GM12878 (cell line): ENCODE data around the gene RTP5. TPM values are rescaled to one million over a fixed set of nuclear protein-coding genes. Genes with fewer than 3 reads are reported as not detected.

Source experiments
- BMI1 ChIP-seq: fragments of 450-650 bp; IDR thresholded peaks from 2 replicates; pipeline ENCODE4 v1.6.1; 2016; ENCODE audit warnings: mild to moderate bottlenecking, moderate library complexity, borderline replicate concordance
- CBFB ChIP-seq: IDR thresholded peaks from 2 replicates; pipeline ENCODE4 v1.6.1; 2016; ENCODE audit warnings: antibody characterized with exemption, low read depth
- CBX3 ChIP-seq: fragments of 200-600 bp; sonication (generic); IDR thresholded peaks from 2 replicates; pipeline ENCODE4 v1.6.1; 2016; ENCODE audit warnings: low read depth, borderline replicate concordance
- CREM ChIP-seq: IDR thresholded peaks from 2 replicates; pipeline ENCODE4 v1.6.1; 2014; ENCODE audit warnings: antibody characterized with exemption, low read depth
- GATAD2B ChIP-seq: fragments of 450-650 bp; conservative IDR thresholded peaks from 2 replicates; pipeline ENCODE4 v1.6.1; 2017; ENCODE audit warnings: low read depth, mild to moderate bottlenecking, moderate library complexity
- HDAC6 ChIP-seq: fragments of 200-600 bp; sonication (generic); IDR thresholded peaks from one replicate; pipeline ENCODE4 v1.8.0; 2017; ENCODE audit warnings: antibody characterized with exemption; ENCODE audit not compliant: unreplicated experiment
- HDGF ChIP-seq: fragments of 450-650 bp; IDR thresholded peaks from 2 replicates; pipeline ENCODE4 v1.6.1; 2016; ENCODE audit warnings: antibody characterized with exemption
- HSF1 ChIP-seq: fragments of 150-350 bp; IDR thresholded peaks from 2 replicates; pipeline ENCODE4 v1.6.1; 2014; ENCODE audit warnings: mild to moderate bottlenecking, low read depth, low read length
- IKZF2 ChIP-seq, 2 experiments: fragments of 450-650 bp; IDR thresholded peaks; 2 replicates each; pipeline ENCODE4 v1.6.1; 2017; ENCODE audit warnings: mild to moderate bottlenecking in 2 of 2, moderate library complexity in 2 of 2
- IRF3 ChIP-seq: fragments of 450-650 bp; IDR thresholded peaks from 2 replicates; pipeline ENCODE4 v1.6.1; 2014; ENCODE audit warnings: mild to moderate bottlenecking
- MLLT1 ChIP-seq: fragments of 450-650 bp; IDR thresholded peaks from 2 replicates; pipeline ENCODE4 v1.6.1; 2016; ENCODE audit warnings: mild to moderate bottlenecking
- MXI1 ChIP-seq: fragments of 150-350 bp; IDR thresholded peaks from 2 replicates; pipeline ENCODE4 v1.6.1; 2011; ENCODE audit warnings: low read depth, mild to moderate bottlenecking, inconsistent platforms, low read length, improper control_type of control experiment
- NR2C2 ChIP-seq: IDR thresholded peaks from 2 replicates; pipeline ENCODE4 v1.6.1; 2011; ENCODE audit warnings: borderline replicate concordance, low read depth; ENCODE audit not compliant: control insufficient read depth, insufficient read length
- POLR2A ChIP-seq: IDR thresholded peaks from 2 replicates; pipeline ENCODE4 v1.6.1; 2011; ENCODE audit warnings: low read depth, mild to moderate bottlenecking, low read length
- RBBP5 ChIP-seq: fragments of 200-600 bp; sonication (generic); conservative IDR thresholded peaks from 2 replicates; pipeline ENCODE4 v1.6.1; 2016
- RCOR1 ChIP-seq: conservative IDR thresholded peaks from 2 replicates; pipeline ENCODE4 v1.6.1; 2012; ENCODE audit warnings: low read depth, low read length, improper control_type of control experiment
- RELA ChIP-seq: fragments of 450-650 bp; IDR thresholded peaks from 2 replicates; pipeline ENCODE4 v1.8.0; 2014; ENCODE audit warnings: borderline replicate concordance; ENCODE audit not compliant: partially characterized antibody
- SRF ChIP-seq, 2 experiments: IDR thresholded peaks; 2 replicates each; pipeline ENCODE4 v1.6.1; 2011; ENCODE audit warnings: low read depth in 2 of 2, low read length in 2 of 2, mild to moderate bottlenecking in 1 of 2, moderate library complexity in 1 of 2
- SUPT20H ChIP-seq: IDR thresholded peaks from 2 replicates; pipeline ENCODE4 v1.6.1; 2011; ENCODE audit warnings: low read depth, mild to moderate bottlenecking, low read length, moderate library complexity, borderline replicate concordance; ENCODE audit not compliant: control insufficient read depth
- TARDBP ChIP-seq: IDR thresholded peaks from 2 replicates; pipeline ENCODE4 v1.6.1; 2016; ENCODE audit warnings: borderline replicate concordance
- USF1 ChIP-seq: IDR thresholded peaks from 2 replicates; pipeline ENCODE4 v1.6.1; 2011; ENCODE audit warnings: borderline replicate concordance, low read depth, mild to moderate bottlenecking, moderate library complexity, mixed read lengths, low read length; ENCODE audit not compliant: insufficient read depth; ENCODE audit errors: extremely low read length
- YBX1 ChIP-seq: fragments of 450-650 bp; IDR thresholded peaks from 2 replicates; pipeline ENCODE4 v1.6.1; 2016; ENCODE audit warnings: antibody characterized with exemption
- ZNF24 ChIP-seq: fragments of 450-650 bp; IDR thresholded peaks from 2 replicates; pipeline ENCODE4 v1.6.1; 2017; ENCODE audit warnings: antibody characterized with exemption, mild to moderate bottlenecking
- polyA plus RNA-seq, 11 experiments: library from polyadenylated mRNA; depleted of rRNA in 4 of 11; unstranded in 6 of 11; stranded (reverse) in 5 of 11; fragments of >200 nt; fragmentation: Nextera tagmentation in 4 of 11; fragmentation: Illumina TruSeq in 1 of 11; extraction: Ambion mirVana in 4 of 11; extraction: Trizol in 1 of 11; gene quantifications; 1 replicate in 1 of 11; 2 replicates in 10 of 11; pipeline versions ENCODE4 v1.2.1 to v1.2.3, GENCODE V29; 2011 to 2016; ENCODE audit warnings: inconsistent platforms in 2 of 11, missing spikeins in 2 of 11, low read depth in 1 of 11
- total RNA-seq, 4 experiments: library from RNA; depleted of rRNA in 3 of 4; stranded (reverse); fragments of >200 nt in 3 of 4; fragmentation: Illumina TruSeq in 1 of 4; extraction: Trizol in 1 of 4; gene quantifications; 2 replicates each; pipeline versions ENCODE4 v1.2.1 to v1.2.3, GENCODE V29; 2013 to 2021
- TF ChIP-seq, protein P1 (sequence below): IDR thresholded peaks from 2 replicates; pipeline ENCODE4 v1.6.1; 2011; ENCODE audit warnings: low read depth, mild to moderate bottlenecking, low read length, moderate library complexity, borderline replicate concordance; ENCODE audit errors: extremely low read depth
- TF ChIP-seq, protein P2 (sequence below): fragments of 450-650 bp; IDR thresholded peaks from 2 replicates; pipeline ENCODE4 v1.6.1; 2017; ENCODE audit warnings: mild to moderate bottlenecking, low read depth, inconsistent platforms; ENCODE audit not compliant: poor library complexity, severe bottlenecking

The RTP5 gene
- total and polyA plus RNA-seq, 10 of the 15 experiments (the other 5 are each of a cell fraction or from before 2014, with no cell fraction given), result 0.05 TPM; not detected in 9

GRCh38 chr2:241863536-241863954 is 6.0 kb upstream of the RTP5 start (continued):
- TF ChIP-seq IKZF2 (IDR thresholded peaks at IDR 0.05) (peak; percentile 89 to 91), HDGF (no peak), YBX1 (no peak), RCOR1 (0 out of 2 replicates have a peak, but pooled peaks have one; percentile 34), CREM (peak; percentile 26; the same call in 1 of the 2 replicates), GATAD2B (peak; percentile 85), USF1 (no peak), RELA (peak; percentile 53), IRF3 (no peak), SUPT20H (no peak), HSF1 (no peak), NR2C2 (no peak), BMI1 (no peak), CBFB (no peak), TARDBP (no peak), HDAC6 (peak; percentile 87), ZNF24 (no peak), MXI1 (peak; percentile 28; the same call in 1 of the 2 replicates), MLLT1 (0 out of 2 replicates have a peak, but pooled peaks have one; percentile 10), RBBP5 (no peak), CBX3 (no peak), SRF (IDR thresholded peaks at IDR 0.05; ENCODE audit: low read depth in 2 of 2, low read length in 2 of 2) (no peak), POLR2A (0 out of 2 replicates have a peak, but pooled peaks have one; percentile 33)
- TF ChIP-seq, protein P1, sequence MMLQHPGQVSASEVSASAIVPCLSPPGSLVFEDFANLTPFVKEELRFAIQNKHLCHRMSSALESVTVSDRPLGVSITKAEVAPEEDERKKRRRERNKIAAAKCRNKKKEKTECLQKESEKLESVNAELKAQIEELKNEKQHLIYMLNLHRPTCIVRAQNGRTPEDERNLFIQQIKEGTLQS, result no peak
- TF ChIP-seq, protein P2, sequence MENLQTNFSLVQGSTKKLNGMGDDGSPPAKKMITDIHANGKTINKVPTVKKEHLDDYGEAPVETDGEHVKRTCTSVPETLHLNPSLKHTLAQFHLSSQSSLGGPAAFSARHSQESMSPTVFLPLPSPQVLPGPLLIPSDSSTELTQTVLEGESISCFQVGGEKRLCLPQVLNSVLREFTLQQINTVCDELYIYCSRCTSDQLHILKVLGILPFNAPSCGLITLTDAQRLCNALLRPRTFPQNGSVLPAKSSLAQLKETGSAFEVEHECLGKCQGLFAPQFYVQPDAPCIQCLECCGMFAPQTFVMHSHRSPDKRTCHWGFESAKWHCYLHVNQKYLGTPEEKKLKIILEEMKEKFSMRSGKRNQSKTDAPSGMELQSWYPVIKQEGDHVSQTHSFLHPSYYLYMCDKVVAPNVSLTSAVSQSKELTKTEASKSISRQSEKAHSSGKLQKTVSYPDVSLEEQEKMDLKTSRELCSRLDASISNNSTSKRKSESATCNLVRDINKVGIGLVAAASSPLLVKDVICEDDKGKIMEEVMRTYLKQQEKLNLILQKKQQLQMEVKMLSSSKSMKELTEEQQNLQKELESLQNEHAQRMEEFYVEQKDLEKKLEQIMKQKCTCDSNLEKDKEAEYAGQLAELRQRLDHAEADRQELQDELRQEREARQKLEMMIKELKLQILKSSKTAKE, result no peak
